Right hindlimb (tissue), 1 donor: Measurements from ENCODE around the gene REXO1.

ENCODE experiments used
- DNase-seq: peaks from one replicate; pipeline ENCODE4 v3.0.0-alpha.2; 2018

Gene REXO1

DNA sequence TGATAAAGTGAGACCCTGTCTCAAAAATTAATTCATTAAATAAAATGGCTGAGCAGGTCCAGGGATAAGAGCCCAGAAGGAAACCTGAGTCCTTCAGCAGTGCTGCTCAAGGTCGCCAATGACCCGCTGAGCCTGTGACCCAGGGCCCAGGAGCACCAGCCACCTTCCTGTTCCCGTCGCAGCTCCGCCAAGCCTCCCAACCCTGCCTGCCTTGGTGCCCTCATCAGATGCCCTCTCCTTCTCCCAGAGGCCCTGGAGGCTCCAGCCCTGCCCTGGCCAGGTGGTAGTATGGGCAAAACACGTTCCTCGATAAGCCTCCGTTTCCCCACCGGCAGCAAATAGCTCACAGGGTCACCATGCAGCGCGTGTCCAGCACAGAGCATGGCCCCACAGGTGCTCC, 2.6 kb downstream of the REXO1 start:
- DNase-seq = no peak

DNA sequence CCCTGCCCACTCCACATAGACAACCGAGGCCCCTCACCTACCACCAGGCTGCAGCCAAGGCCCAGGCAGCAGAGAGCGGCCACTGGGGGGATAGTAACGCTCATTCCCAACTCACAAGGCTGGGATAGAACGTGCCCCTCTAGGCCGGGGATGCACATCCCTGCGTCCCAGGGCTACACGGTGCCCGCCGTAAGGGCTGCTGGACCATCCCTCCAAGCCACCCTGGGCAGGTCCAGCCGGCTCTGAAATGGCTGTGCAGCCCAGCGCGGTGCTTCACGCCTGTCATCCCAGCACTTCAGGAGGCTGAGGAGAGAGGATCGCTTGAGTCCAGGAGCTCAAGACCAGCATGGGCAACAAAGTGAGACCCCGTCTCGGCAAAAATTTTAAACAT, 3.2 kb downstream of the REXO1 start:
- DNase-seq = no peak

DNA sequence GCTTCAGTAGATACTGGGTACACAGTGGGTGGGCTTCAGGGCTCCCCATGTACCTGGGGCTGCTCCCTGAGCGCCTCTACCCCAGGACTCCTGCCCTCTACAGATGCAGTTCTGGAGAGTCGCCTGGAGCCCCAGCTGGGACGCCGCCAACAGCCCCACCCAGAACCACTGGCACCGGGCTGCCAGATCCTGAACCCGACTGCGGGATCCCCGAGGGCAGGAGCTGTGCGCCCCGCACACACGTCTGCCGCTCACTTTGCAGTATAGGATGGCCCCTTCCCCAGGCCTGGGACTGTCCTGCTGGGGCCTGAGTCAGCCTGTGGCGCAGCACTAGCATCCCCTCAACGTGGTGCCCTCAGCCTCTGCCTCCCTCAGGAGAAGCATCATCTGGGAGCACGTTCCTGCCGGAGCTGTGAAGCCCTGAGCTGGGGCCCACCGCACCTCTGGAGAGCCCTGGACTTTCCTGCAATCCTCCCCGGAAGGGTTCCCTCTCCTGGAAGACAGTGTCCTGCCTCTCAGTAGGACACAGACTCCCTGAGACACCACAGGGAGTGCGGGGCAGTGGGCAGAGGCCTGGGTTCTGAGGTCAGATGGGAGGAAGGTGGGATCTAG, 3.7 kb downstream of the REXO1 start:
- DNase-seq = no peak

DNA sequence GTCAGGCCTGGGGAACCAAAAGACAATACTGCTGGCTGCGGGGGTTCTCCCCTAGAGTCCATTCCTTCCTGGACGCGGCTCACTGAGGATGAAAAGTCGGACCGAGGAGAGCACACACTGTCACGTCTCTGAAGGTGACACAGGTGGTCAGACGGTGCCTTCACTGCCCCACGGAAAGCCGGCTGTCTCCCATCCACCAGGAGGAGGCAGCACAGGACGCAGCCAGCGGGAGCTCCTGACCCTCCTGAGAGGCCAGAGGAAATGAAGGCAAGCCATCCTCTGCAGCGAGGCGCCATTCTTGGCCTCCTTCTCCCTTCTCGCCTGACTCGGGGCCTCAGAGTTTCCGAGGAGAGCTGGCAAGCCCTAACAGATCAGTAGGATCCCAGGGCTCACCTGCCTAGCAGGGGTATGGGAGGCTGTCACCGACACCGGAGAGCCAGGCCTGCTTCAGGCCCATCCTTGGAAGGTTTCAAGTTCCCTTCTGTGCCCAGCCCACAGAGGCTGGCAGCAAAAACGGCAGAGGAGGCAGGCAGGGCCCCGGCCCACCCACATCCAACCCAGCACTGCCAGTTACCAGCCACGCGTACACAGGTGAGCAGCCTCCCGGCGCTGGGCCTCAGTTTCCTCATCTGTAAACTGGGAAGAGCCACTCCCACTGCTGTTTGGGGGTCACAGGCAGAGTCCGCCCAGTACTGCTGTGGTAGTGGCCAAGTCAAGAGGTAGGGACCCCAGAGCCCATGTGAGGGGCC, 4.5 kb downstream of the REXO1 start:
- DNase-seq = no peak

DNA sequence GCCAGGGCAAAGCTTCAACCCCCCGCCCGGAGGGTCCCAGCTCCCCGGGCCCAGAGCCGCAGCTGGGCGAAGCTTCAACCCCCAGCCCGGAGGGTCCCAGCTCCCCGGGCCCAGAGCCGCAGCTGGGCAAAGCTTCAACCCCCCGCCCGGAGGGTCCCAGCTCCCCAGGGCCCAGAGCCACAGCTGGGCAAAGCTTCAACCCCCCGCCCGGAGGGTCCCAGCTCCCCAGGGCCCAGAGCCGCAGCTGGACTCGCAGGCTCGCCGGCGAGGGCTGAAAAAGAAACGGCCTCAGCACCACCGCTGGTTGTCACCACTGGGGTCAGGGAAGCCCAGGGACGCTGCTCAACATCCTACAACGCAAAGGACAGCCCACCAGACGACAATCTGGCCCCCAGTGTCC, 5.2 kb downstream of the REXO1 start:
- no peak for DNase-seq

DNA sequence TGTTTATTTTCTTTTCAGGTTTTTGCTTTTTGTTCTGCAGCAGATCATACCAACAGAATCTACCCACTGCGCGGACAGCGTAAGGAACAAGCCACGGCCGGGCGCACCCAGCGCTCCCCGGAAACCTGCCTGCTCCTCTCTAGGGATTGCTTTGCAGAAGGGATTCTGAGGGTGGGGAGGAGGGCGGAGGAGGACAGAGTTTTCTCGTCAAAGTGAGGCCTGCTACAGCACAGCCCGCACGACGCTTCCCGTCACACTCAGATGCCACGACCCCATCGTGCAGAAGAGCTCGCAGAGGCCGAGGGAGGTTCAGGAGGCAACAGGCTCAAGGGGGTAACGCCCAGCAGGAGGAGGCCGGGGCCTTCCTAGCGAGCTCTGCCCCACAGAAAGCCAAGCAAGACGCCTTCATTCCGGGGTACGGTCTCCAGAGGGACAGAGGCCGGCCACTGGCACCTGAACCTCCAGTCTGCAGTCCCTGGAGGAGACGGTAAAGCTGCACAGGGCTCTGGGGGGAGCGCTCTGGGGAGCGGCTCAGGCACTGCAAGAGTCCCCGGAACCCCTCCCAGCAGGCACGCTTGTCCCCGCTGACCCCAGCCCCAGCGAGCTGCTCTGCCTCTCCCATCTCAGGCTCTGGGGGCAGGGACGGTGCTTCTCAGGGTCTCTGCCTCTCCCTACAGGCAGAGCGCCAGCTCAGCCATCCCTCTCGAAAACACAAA, 6.9 kb downstream of the REXO1 start:
- no peak for DNase-seq

DNA sequence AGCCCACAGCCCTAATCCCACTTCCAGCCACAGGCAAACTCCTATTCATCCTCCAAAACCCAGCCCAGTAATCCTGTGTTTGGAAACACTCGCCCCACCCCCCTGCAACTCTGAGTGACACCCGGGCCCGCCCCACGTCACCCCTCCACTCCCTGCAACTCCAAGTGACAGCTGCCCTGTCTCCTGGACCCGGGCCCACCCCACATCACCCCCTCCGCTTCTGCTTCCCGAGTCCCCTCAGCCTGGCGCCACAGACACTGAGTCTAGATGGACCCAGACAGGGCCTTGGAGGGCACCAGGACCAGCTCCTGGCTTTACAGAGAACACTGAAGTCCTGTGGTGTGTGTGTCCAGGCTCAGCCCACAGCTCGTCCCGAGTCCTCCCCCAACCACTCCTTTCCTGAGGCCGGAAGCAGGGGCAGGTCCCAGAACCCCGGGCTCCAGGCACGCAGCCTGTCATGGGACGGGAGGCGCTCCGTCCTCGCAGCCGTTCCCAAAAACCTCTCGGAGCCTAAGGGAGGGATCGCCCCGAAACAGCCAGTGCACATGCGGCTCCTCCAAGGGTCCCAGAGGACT, 7.7 kb downstream of the REXO1 start:
- peak; percentile 52 for DNase-seq

DNA sequence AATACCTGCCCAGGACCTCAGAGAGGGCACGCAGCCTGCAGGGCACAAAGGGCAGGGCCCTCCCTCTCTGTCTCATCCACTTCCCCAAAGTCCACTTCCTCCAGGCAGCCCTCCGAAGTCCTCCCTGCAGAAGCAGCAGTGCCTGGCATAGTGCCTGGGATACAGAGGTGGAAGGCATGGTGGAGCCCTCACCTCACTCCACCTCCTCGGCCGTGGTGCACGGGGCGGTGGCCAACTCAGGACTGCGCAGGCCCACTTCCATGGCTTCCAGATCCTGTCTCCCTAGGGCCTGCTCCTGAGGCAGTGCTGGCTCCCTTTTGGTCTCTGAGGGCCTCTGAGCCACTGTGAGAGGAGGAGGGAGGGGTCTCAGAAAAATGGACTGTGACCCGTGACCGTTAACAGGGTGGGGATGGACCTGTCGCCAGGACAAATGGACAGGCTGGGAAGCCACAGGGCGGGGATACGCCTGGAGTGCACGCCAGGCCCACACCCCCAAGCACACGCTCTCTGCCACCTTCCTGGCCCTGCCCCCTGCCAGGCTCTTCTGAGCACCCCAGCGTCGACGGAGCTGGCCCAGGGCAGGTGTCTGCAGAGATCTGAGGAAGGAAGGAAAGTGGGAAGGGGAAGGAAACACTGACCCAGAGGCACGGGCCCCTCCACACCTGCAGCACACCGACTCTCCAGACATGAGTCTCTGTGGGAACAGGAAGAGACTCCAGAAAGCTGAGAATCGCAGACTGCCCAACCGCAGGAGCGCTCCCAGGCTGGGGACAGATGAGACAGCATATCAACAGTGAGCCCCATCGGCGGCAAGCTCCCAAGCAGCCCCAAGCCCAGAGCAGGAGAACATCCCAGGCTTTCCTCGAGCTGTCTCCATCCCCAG, 8.4 kb downstream of the REXO1 start:
- DNase-seq = no peak

DNA sequence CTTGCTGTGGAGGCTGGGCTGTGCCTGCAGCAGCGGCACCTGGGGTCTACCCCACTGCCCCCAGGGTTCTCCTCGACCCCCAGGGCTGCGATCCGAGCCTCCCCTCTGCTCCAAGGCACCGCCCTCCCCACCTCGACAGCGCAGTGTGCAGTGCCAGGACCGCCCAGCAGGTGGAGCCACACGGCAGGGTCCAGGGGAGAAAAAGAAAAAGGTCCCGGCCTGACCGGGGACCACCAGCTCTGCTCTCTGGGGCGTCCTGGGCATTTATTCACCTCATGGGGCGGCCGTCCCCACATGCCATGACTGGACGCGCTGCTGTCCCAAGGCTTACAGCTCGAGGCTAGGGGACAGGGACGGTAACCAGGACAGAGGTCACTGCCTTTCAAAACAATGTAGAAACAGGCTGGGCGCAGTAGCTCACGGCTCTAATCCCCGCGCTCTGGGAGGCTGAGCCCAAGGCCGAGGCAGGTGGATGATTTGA, 10.6 kb downstream of the REXO1 start:
- peak; percentile 55 for DNase-seq

DNA sequence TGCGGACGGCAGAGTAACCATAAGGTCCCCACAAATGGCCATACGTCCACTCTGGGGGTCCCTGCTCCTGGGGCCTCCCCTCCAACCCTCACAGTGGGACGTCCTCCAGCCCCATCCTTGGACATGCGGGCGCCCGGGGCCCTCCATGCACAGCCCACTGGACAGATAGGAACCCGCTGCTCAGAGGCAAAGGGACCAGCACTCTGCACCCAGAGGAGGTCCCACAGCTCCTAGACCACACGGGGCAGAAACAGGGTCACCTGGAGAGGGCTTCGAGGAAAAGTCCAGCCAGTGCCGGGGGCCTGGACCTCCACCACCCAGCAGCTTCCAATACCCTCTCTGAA, 11.1 kb downstream of the REXO1 start:
- DNase-seq = no peak

DNA sequence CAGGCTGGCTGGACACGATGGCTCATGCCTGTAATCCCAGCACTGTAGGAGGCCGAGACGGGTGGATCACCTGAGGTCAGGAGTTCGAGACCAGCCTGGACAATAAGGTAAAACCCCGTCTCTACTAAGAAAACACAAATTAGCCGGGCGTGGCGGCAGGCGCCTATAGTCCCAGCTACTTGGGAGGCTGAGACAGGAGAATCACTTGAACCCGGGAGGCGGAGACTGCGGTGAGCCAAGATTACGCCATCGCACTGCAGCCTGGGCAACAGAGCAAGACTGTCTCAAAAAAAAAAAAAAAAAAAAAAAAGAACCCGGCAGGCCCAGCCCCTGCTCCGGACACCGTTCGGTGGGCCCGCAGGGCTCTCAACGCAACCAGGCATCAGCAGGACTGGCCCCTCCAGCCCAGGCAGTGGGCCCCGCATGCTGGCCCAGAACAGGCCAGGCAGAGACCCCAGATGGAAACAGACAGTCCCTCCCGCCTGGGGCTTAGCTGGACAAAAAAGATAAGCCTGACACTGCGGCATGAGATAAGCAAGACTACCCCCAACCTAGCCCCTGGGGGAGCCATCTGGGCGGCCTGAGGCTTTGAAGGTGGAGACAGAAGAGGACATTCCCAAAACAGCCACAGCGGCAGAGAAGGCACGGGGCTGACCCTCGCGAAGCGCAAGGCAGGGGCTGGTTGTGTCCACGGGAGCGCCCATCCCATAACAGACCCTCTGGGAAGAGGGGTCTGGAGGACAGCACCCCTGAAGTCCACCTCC, 11.6 kb downstream of the REXO1 start:
- DNase-seq = no peak

DNA sequence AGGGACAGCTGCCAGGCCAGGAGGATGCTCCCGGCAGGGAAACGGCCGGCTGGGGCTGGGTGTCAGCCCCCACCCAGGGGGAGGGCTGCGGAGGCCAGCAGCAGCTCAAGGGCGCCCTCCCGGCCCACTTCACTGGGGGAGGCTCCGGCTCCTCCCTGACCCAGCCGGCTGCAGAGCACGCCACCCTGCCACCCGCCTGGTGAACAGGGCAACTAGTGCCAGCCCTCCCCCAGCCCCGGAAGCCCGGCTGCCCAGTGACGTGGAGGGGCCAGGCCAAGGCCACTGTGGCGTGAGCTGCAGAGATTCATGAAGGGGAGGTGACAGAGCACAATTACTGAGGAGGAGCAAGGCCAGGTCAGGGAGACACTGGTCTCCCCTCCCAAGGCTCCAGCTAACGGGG, 14.7 kb downstream of the REXO1 start:
- no peak for DNase-seq

DNA sequence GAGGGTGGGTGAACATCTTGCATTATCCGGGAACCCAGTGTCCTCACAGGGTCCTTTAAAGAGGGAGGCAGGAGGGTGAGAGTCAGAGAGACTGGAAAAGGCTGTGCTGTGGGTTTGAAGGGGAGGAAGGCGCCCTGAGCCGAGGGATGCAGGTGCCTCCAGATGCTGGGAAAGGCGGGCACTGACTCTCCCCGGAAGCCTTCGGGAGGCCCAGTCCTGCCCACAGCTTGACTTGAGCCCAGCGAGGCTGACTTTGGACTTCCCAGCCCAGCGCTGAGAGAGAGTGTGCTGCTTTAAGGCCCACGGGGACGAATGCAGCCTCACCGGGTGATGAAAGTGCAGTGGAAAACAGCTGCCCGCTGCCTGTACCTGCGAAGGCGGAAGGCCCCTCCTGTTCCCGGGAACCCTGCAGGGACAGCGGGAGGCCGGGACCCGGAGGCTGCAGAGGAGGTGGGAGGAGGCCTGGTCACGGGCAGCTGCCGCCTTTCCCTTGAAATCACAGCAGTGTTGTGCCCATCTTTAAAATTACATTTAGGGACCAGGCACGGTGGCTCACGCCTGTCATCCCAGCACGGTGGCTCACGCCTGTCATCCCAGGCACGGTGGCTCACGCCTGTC, 16.1 kb downstream of the REXO1 start:
- DNase-seq = no peak

DNA sequence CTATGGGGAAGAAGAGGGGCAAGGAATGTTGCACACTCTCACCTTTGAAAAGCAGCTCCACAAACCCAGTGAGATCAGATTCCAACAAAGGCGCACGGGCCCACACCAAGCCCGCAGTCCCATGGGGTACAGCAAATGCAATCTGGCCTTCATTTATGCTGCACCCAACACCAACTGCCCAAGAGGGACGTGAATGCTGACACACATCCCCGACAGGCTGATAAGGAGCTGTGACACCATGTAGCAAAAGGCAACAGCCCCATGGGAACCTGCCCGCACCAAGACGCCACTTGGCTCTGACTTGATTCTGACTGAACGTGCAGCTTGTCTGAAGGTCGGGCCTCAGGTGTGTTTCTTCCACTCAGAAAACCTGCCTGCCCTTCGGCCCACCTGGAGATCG, 17.3 kb downstream of the REXO1 start:
- DNase-seq = no peak

DNA sequence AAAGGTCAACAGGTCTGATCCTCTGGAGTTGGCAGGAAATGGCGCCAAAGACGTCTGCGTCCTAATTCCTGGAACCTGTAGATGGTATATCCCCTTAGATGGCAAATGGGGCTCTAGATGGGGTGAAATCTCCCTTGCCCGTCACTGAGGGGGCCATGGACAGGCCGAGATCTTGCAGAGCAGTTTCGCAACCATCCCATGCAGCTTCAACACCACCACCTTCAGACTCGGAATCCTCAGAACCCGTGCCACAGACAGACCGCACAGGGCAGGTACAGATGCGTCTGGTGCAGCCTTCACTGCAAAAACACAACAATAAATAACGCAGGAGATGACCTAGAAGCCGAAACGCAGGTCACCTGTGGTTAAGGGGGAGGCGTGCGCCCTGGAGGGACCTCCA, 17.7 kb downstream of the REXO1 start:
- no peak for DNase-seq

DNA sequence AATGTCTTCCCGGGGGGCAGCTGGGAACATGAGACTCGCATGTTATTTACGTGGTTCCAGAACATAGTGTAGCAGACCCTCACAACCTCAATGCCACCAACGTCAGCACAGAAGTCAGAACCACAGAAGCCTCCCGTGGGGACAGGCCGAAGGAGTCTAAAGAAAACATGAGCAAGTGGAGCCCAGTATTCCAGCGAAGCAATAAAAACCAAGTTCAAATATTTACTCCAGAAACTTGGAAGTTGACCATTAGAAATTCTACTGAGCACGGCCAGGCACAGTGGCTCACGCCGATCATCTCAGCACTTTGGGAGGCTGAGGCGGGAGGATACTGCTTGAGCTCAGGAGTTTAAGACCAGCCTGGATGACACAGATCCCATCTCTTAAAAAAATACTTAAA, 18.3 kb downstream of the REXO1 start:
- DNase-seq = no peak

DNA sequence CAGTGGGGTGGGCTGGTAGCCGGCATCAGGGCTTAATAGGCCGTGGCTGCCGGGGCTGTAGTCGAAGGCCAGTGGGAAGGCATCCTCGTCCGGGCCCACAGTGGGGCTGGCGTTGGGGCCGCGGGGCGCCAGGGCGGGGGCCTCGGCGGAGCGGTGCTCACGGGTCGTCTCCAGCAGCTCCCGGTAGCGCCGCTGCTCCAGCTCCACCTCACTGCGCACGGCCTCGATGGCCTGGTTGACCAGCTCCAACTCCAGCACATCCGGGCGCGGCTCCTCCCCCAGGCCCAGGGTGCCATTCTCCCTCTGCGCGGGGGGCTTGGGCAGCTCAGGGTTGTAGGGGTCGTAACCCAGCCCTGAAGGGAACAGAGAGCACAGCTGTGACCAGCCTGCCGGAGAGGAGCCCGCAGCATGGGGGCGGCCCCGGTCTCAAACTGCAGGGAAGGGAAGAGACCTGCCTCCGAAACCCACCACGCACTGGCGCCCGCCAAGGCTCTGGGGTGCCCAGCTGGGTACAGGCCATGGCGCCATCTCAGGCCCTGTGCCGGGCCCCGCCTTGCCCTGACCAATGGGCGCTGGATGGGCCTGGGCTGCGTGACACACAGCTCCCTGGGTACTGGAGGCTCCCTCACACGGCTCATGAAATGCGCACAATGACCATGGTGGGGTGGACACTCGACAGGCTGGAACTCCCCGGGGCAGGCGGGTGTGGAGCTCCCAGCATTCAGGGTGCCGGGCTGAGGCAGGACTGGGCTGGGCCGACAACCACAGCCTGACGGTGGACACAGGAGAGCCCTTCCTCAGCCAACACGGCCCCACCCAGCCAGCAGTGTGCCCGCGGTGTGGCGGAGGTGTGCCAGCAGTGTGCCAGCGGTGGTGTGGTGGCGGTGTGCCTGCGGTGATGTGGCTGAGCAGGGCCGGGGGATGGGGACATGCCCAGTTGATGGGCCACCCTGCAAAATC, 19.7 kb downstream of the REXO1 start:
- no peak for DNase-seq

DNA sequence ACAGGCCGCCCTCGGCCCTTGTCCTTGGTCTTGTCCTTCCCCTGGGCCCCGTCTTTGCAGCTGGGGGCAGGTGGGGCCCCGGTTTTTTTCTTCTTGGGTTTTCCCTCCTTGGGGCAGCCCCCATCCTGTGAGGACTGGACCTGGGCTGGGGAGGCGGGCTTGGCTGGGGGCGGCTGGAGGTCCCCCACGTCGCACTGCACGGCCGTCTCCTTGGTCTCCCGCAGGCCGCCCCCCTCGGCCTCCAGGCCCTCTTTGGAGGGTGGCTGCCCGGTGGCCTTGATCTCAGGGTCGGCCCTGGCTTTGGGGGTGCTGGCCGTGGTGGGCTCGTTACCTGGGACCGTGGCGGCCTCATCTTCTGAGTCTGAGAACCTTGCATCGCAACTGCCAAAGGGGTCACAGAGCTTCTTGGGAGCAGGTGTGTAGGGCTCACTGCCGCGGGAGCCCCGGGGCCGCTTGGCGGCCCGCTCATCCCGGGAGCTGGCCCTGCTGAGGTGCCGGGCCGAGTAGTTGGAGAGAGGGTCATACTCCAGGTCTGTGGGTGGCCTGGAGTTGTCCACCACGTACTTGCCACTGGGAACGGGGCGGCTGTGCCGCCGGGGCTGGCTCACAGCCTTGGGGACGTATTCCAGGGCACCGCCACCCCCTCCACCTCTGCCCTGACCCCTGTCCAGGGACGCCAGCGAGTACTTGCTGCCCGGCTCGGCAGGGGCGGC, 20.6 kb downstream of the REXO1 start:
- no peak for DNase-seq
